HepG2 (cell line): ENCODE measurements around the gene HSP90AB1. TPM values are rescaled to one million over a fixed set of nuclear protein-coding genes. Genes with fewer than 3 reads are reported as not detected.
A peak's percentile ranks its signal among the peaks of the same experiment; 100 is the strongest.

ENCODE experiments used
- HDAC2 ChIP-seq: sonication (generic); formaldehyde crosslinking; IDR thresholded peaks from 2 replicates; pipeline ENCODE4 v1.4.0; 2020; ENCODE audit warnings: missing genetic modification reagents
- HOXA3 ChIP-seq: sonication (generic); formaldehyde crosslinking; IDR thresholded peaks from 2 replicates; pipeline ENCODE4 v1.5.0; 2020; ENCODE audit warnings: missing genetic modification reagents
- MTF1 ChIP-seq: sonication (generic); formaldehyde crosslinking; IDR thresholded peaks from 2 replicates; pipeline ENCODE4 v1.5.0; 2020; ENCODE audit warnings: missing genetic modification reagents
- NR2F1 ChIP-seq, 2 experiments: fragments of 450-650 bp in 1 of 2; formaldehyde crosslinking in 1 of 2; IDR thresholded peaks; 2 replicates each; pipeline versions ENCODE4 v1.5.0 to v1.6.1; 2016 to 2020; ENCODE audit warnings: mild to moderate bottlenecking in 1 of 2, missing compliant biosample characterization in 1 of 2, missing genetic modification reagents in 1 of 2, moderate library complexity in 1 of 2
- NR2F2 ChIP-seq: IDR thresholded peaks from 2 replicates; pipeline ENCODE4 v1.6.1; 2012; ENCODE audit warnings: low read depth, inconsistent platforms, borderline replicate concordance
- RARA ChIP-seq: IDR thresholded peaks from 2 replicates; pipeline ENCODE4 v1.6.1; 2016; ENCODE audit warnings: missing genetic modification reagents, missing compliant biosample characterization
- SOX6 ChIP-seq, 2 experiments: fragments of 450-650 bp in 1 of 2; sonication (generic) in 1 of 2; formaldehyde crosslinking in 1 of 2; IDR thresholded peaks; 2 replicates each; pipeline versions ENCODE4 v1.4.0 to v1.6.1; 2017 to 2020; ENCODE audit warnings: antibody characterized with exemption in 1 of 2, mild to moderate bottlenecking in 1 of 2, missing genetic modification reagents in 1 of 2
- SP5 ChIP-seq: IDR thresholded peaks from 2 replicates; pipeline ENCODE4 v1.6.1; 2016; ENCODE audit warnings: low read depth, borderline replicate concordance
- STAT5B ChIP-seq: sonication (generic); formaldehyde crosslinking; IDR thresholded peaks from 2 replicates; pipeline ENCODE4 v1.4.0; 2020; ENCODE audit warnings: missing genetic modification reagents
- ZMYM4 ChIP-seq: sonication (generic); formaldehyde crosslinking; IDR thresholded peaks from 2 replicates; pipeline ENCODE4 v1.8.1; 2023; ENCODE audit warnings: mild to moderate bottlenecking, missing genetic modification reagents
- ZNF121 ChIP-seq: sonication (generic); formaldehyde crosslinking; IDR thresholded peaks from 2 replicates; pipeline ENCODE4 v1.5.0; 2020; ENCODE audit warnings: mild to moderate bottlenecking, missing genetic modification reagents
- ZNF263 ChIP-seq: sonication (generic); formaldehyde crosslinking; IDR thresholded peaks from 2 replicates; pipeline ENCODE4 v1.4.0; 2020; ENCODE audit warnings: missing genetic modification reagents
- ZNF451 ChIP-seq: sonication (generic); formaldehyde crosslinking; IDR thresholded peaks from 2 replicates; pipeline ENCODE4 v1.5.0; 2020; ENCODE audit warnings: mild to moderate bottlenecking, missing genetic modification reagents
- ZNF460 ChIP-seq: sonication (generic); formaldehyde crosslinking; IDR thresholded peaks from 2 replicates; pipeline ENCODE4 v1.5.1; 2020; ENCODE audit warnings: missing genetic modification reagents, mild to moderate bottlenecking, borderline replicate concordance
- ZNF501 ChIP-seq: sonication (generic); formaldehyde crosslinking; IDR thresholded peaks from 2 replicates; pipeline ENCODE4 v1.5.1; 2020; ENCODE audit warnings: mild to moderate bottlenecking, moderate library complexity, missing genetic modification reagents
- ZNF775 ChIP-seq: sonication (generic); formaldehyde crosslinking; IDR thresholded peaks from 2 replicates; pipeline ENCODE4 v1.4.0; 2020; ENCODE audit warnings: missing genetic modification reagents, mild to moderate bottlenecking, moderate library complexity, borderline replicate concordance
- polyA plus RNA-seq, 8 experiments: library from polyadenylated mRNA; depleted of rRNA in 3 of 8; stranded (reverse) in 7 of 8; unstranded in 1 of 8; fragments of >200 nt; fragmentation: Illumina TruSeq in 4 of 8; extraction: Trizol in 4 of 8; gene quantifications; 2 replicates each; pipeline versions ENCODE4 v1.2.1 to v1.2.3, GENCODE V29; 2011 to 2016; ENCODE audit warnings: low read depth in 4 of 8, missing spikeins in 1 of 8, mixed read lengths in 1 of 8; ENCODE audit not compliant: insufficient read depth in 1 of 8
- total RNA-seq, 5 experiments: library from RNA; depleted of rRNA; stranded (reverse); fragments of >200 nt; fragmentation: Illumina TruSeq; extraction: Trizol; gene quantifications; 2 replicates each; pipeline ENCODE4 v1.2.3, GENCODE V29; 2016; ENCODE audit warnings: low read depth in 1 of 5
- TF ChIP-seq, protein P1 (sequence below): sonication (generic); formaldehyde crosslinking; IDR thresholded peaks from 2 replicates; pipeline ENCODE4 v1.8.1; 2022; ENCODE audit warnings: mild to moderate bottlenecking, missing genetic modification reagents
- TF ChIP-seq, protein P2 (sequence below): IDR thresholded peaks from 2 replicates; pipeline ENCODE4 v1.6.1; 2016; ENCODE audit warnings: mild to moderate bottlenecking
- TF ChIP-seq, protein P3 (sequence below): sonication (generic); formaldehyde crosslinking; conservative IDR thresholded peaks from 2 replicates; pipeline ENCODE4 v1.4.0; 2020; ENCODE audit warnings: missing genetic modification reagents

The HSP90AB1 gene
- total and polyA plus RNA-seq, 2 of the 13 experiments (the other 11 are each of a cell fraction or from before 2014, with no cell fraction given), result 1,325 to 1,472 TPM

DNA sequence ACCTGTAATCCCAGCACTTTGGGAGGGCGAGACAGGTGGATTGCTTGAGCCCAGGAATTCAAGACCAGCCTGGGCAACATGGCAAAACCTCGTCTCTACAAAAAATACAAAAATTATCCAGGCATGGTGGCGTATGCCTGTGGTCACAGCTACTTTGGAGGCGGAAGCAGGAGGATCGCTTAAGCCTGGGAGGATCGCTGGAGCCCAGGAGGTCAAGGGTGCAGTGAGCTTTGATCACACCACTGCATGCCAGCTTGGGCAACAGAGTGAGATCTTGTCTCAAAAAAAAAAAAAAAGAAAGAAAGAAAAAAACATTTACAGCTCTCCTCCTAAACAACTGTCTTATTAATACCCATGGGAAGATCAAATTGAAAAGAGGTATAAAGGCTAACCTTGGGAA is 38.9 kb upstream of the HSP90AB1 start (continued):
- TF ChIP-seq ZNF121 (0 out of 2 replicates have a peak, but pooled peaks have one; percentile 27), ZNF451 (CRISPR knock-in tag) (no peak), ZNF501 (peak; percentile 26), ZNF263 (CRISPR knock-in tag) (peak; percentile 83), STAT5B (CRISPR knock-in tag) (no peak), SP5 (CRISPR knock-in tag) (0 out of 2 replicates have a peak, but pooled peaks have one; percentile 27), RARA (CRISPR knock-in tag) (peak; percentile 62), NR2F2 (peak; percentile 59; the same call in 1 of the 2 replicates), ZNF775 (no peak), ZNF460 (CRISPR knock-in tag) (peak; percentile 80; the same call in 1 of the 2 replicates), SOX6 (IDR thresholded peaks at IDR 0.05) (no peak), SOX6 (CRISPR knock-in tag; IDR thresholded peaks at IDR 0.05) (peak; percentile 30; the same call in 1 of the 2 replicates), HOXA3 (CRISPR knock-in tag) (peak; percentile 35; the same call in 1 of the 2 replicates), MTF1 (CRISPR knock-in tag) (no peak), HDAC2 (CRISPR knock-in tag) (peak; percentile 38; the same call in 1 of the 2 replicates), NR2F1 (CRISPR knock-in tag; IDR thresholded peaks at IDR 0.05) (peak; percentile 70 to 78; a peak in 3 of 4 replicates), ZMYM4 (CRISPR knock-in tag) (0 out of 2 replicates have a peak, but pooled peaks have one; percentile 17)
- TF ChIP-seq, protein P1, sequence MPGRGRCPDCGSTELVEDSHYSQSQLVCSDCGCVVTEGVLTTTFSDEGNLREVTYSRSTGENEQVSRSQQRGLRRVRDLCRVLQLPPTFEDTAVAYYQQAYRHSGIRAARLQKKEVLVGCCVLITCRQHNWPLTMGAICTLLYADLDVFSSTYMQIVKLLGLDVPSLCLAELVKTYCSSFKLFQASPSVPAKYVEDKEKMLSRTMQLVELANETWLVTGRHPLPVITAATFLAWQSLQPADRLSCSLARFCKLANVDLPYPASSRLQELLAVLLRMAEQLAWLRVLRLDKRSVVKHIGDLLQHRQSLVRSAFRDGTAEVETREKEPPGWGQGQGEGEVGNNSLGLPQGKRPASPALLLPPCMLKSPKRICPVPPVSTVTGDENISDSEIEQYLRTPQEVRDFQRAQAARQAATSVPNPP (CRISPR knock-in tag), result no peak
- TF ChIP-seq, protein P2, sequence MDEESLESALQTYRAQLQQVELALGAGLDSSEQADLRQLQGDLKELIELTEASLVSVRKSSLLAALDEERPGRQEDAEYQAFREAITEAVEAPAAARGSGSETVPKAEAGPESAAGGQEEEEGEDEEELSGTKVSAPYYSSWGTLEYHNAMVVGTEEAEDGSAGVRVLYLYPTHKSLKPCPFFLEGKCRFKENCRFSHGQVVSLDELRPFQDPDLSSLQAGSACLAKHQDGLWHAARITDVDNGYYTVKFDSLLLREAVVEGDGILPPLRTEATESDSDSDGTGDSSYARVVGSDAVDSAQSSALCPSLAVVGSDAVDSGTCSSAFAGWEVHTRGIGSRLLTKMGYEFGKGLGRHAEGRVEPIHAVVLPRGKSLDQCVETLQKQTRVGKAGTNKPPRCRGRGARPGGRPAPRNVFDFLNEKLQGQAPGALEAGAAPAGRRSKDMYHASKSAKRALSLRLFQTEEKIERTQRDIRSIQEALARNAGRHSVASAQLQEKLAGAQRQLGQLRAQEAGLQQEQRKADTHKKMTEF, result peak; percentile 50; the same call in 1 of the 2 replicates
- TF ChIP-seq, protein P3, sequence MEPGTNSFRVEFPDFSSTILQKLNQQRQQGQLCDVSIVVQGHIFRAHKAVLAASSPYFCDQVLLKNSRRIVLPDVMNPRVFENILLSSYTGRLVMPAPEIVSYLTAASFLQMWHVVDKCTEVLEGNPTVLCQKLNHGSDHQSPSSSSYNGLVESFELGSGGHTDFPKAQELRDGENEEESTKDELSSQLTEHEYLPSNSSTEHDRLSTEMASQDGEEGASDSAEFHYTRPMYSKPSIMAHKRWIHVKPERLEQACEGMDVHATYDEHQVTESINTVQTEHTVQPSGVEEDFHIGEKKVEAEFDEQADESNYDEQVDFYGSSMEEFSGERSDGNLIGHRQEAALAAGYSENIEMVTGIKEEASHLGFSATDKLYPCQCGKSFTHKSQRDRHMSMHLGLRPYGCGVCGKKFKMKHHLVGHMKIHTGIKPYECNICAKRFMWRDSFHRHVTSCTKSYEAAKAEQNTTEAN (CRISPR knock-in tag), result no peak
